WERI-Rb-1 (cell line): Measurements from ENCODE around the gene RADX.
"Not testable (repeated sequence)": the region's sequence is repeated elsewhere in the genome, so short reads cannot be mapped to it uniquely, and the experiment has no call there.

ENCODE experiments used
- DNase-seq: peaks from one replicate; pipeline ENCODE4 v3.0.0-alpha.2; 2020
- H3K27ac ChIP-seq: fragments of 250-450 bp; sonication (Bioruptor Pico); 2 replicates; pipeline ENCODE4 v1.5.1; 2020; ENCODE audit warnings: mild to moderate bottlenecking, moderate library complexity
- H3K27me3 ChIP-seq: fragments of 250-450 bp; sonication (Bioruptor Pico); 2 replicates; pipeline ENCODE4 v1.5.1; 2021; ENCODE audit warnings: mild to moderate bottlenecking, low read depth, moderate library complexity; ENCODE audit not compliant: insufficient read depth, severe bottlenecking
- H3K36me3 ChIP-seq: fragments of 250-450 bp; sonication (Bioruptor Pico); 2 replicates; pipeline ENCODE4 v1.5.1; 2020; ENCODE audit warnings: mild to moderate bottlenecking, moderate library complexity
- H3K4me3 ChIP-seq: 2 replicates; pipeline ENCODE4 v1.5.1; 2011; ENCODE audit warnings: low read depth, mild to moderate bottlenecking, control low read depth, low read length
- H3K9me3 ChIP-seq: fragments of 250-450 bp; sonication (Bioruptor Pico); 2 replicates; pipeline ENCODE4 v1.5.1; 2021; ENCODE audit warnings: mild to moderate bottlenecking, moderate library complexity; ENCODE audit not compliant: severe bottlenecking
- TF ChIP-seq, protein P1 (sequence below): IDR thresholded peaks from 2 replicates; pipeline ENCODE4 v1.5.1; 2011; ENCODE audit warnings: low read depth, mild to moderate bottlenecking, control low read depth, inconsistent platforms, low read length

The RADX gene

DNA sequence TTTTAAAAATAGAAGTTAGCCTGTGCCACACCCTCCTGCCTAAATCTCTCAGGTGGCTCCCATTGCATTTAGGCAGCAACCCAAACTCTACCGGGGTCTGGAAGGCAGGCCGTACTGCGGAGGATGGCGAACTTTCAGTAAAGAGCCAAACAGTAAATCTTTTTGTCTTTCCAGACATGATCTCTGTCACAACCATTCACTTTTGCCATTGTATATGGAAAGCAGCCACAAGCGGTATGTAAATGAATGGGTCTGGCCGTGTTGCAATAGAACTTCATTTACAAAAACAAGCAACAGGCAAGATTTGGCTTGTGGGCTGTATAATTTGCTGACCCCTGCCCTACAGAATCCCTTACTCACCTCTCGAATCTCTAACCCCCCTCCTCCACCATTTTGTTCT lies 3.3 kb downstream of the RADX start:
- no peak for DNase-seq
- H3K27me3 ChIP-seq: peaks cover 76% of the 10 kb centered on the region

DNA sequence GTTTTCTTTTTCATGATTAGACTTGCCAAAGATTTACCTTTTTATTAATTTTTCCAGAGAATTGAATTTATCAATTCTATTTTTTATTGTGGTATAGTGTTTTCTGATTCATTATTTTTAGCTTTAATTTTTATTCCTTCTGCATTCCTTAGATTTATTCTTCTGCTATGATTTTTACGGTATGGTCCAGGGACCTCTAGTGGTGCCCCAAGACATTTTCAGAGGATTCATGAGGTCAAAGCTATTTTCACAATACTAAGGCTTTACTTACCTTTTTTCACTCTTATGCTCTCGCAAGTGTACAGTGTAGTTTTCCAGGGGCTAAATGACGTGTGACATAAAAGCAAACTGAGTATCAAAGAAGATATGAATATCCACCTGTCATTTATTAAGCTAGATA lies 8.0 kb downstream of the RADX start:
- H3K27ac ChIP-seq: no peak overlapping the region
- H3K9me3 ChIP-seq: no peaks in the 10 kb centered on the region
- TF ChIP-seq, protein P1, sequence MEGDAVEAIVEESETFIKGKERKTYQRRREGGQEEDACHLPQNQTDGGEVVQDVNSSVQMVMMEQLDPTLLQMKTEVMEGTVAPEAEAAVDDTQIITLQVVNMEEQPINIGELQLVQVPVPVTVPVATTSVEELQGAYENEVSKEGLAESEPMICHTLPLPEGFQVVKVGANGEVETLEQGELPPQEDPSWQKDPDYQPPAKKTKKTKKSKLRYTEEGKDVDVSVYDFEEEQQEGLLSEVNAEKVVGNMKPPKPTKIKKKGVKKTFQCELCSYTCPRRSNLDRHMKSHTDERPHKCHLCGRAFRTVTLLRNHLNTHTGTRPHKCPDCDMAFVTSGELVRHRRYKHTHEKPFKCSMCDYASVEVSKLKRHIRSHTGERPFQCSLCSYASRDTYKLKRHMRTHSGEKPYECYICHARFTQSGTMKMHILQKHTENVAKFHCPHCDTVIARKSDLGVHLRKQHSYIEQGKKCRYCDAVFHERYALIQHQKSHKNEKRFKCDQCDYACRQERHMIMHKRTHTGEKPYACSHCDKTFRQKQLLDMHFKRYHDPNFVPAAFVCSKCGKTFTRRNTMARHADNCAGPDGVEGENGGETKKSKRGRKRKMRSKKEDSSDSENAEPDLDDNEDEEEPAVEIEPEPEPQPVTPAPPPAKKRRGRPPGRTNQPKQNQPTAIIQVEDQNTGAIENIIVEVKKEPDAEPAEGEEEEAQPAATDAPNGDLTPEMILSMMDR: no peak
- H3K36me3 ChIP-seq: no peaks in the 10 kb centered on the region
- no peak overlapping the region for H3K4me3 ChIP-seq
- DNase-seq: no peak
- peaks cover 61% of the 10 kb centered on the region for H3K27me3 ChIP-seq

More for the DNA sequence above, 3.3 kb downstream of the RADX start:
- no peak overlapping the region for H3K27ac ChIP-seq
- no peaks in the 10 kb centered on the region for H3K36me3 ChIP-seq
- H3K4me3 ChIP-seq: no peak overlapping the region
- H3K9me3 ChIP-seq: no peaks in the 10 kb centered on the region
- TF ChIP-seq, protein P1: no peak

DNA sequence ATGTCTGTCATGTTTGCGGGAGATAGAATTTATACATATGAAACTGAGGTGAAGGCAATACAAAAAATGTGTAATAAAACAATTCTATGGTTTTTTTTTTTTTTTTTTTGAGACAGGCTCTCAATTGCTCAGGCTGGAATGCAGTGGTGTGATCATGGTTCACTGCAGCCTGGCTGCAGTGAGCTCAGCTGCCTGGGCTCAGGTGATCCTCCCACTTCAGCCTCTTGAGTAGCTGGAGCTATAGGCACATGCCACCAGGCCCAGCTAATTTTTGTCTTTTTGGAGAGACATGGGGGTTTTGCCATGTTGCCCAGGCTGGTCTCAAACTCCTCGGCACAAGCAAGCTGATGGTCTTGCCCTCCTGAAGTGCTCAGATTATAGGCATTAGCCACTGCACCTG lies 10.1 kb downstream of the RADX start:
- Histone ChIP-seq H3K27ac (no peak overlapping the region), H3K36me3 (no peaks in the 10 kb centered on the region), H3K27me3 (peaks cover 61% of the 10 kb centered on the region), H3K9me3 (no peaks in the 10 kb centered on the region), H3K4me3 (no peak overlapping the region)
- no peak for DNase-seq
- TF ChIP-seq, protein P1: no peak

- no peaks in the 10 kb centered on the region for H3K9me3 ChIP-seq
- H3K27ac ChIP-seq: no peak overlapping the region
- H3K36me3 ChIP-seq: no peaks in the 10 kb centered on the region
- TF ChIP-seq, protein P1: no peak
- H3K4me3 ChIP-seq: no peak overlapping the region
- DNase-seq: no peak
- H3K27me3 ChIP-seq: peaks cover 53% of the 10 kb centered on the region
Measured at GRCh38 chrX:106626789-106627188, 15.0 kb downstream of the RADX start.

DNA sequence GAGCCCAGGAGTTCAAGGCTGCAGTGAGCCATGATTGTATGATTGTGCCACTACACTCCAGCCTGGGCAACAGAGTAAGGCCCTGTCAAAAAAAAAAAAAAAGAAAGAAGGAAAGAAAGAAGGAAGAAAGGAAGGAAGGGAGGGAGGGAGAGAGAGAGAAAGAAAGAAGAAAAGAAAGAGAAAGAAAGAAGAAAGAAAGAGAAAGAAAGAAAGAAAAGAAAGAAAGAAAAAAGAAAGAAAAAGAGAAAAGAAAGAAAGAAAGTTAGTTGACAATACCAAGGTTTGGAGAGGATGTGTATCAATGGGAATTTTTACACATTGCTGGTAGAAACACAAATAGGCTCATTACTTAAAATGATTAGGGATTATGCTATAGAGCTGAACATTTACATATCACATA lies 19.8 kb downstream of the RADX start:
- no peak overlapping the region for H3K27ac ChIP-seq
- H3K9me3 ChIP-seq: no peaks in the 10 kb centered on the region
- no peak overlapping the region for H3K4me3 ChIP-seq
- TF ChIP-seq, protein P1: no peak
- DNase-seq: no peak
- H3K27me3 ChIP-seq: peaks cover 45% of the 10 kb centered on the region
- H3K36me3 ChIP-seq: no peaks in the 10 kb centered on the region

DNA sequence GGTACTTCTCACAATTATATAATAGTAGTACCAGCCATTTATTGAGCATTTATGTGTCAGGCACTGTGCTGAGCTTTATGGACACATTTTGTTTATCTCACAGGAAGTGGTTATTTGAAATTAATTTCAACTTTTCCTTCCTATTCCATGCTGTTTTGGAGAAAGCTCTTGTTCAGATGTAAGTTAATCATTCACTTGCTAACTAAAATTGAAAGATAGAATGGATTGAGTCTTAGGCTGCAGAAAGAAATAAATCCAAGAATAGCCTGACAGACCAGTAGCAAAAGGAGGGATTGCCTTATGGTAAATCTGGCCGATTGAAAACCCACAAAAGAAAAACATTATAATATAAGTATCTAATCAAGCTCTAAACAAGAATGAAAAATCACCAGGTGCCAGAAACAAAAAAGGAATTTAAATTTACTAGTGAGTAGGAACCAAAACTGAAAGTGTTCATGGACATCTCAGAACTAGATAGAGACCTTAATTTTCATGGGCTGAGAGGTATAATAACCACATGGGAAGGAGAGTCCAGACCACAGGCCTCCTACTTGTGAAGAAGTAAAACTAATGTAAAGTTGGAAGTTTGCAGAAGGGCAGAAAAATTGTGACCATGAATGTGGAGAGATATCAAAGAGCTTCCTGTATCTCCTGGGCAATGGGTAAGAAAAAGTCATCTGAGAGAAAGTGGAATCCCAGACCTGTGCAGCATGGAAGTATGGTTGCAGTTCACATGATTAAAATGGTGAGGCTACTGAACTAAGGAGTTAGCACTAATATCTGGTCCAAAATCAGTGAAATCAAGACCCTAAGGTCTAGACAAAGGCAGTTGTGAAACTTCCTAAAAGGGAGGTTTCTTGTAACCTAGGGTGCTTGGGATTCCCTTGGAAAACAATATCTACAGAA lies 38.0 kb downstream of the RADX start:
- Histone ChIP-seq H3K27me3 (peaks cover 18% of the 10 kb centered on the region), H3K9me3 (no peaks in the 10 kb centered on the region), H3K27ac (no peak overlapping the region), H3K36me3 (no peaks in the 10 kb centered on the region), H3K4me3 (no peak overlapping the region)
- no peak for DNase-seq
- TF ChIP-seq, protein P1: no peak

DNA sequence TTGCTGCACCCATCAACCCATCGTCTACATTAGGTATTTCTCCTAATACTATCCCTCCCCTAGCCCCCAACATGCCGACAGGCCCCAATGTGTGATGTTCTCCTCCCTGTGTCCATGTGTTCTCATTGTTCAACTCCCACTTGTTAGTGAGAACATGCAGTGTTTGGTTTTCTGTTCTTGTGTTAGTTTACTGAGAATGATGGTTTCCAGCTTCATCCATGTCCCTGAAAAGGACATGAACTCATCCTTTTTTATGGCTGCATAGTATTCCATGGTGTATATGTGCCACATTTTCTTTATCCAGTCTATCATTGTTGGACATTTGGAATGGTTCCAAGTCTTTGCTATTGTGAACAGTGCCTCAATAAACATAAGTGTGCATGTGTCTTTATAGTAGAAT lies 41.8 kb downstream of the RADX start:
- DNase-seq, H3K4me3 ChIP-seq, H3K36me3 ChIP-seq, H3K9me3 ChIP-seq, H3K27ac ChIP-seq: not testable (repeated sequence)
- peaks cover 17% of the 10 kb centered on the region for H3K27me3 ChIP-seq
